Stimulated activated naive CD8-positive, alpha-beta T cell treated with anti-CD3 and anti-CD28 coated beads, Interleukin-15, amount 100 ng/mL, for 72 hours (primary cell): Measurements from ENCODE around the gene CRIM1.

Source experiments
- ATAC-seq: fragments of 150-1000 bp; cut with Tn5 transposase; 2 replicates; pipeline ENCODE4 v1.10.0; 2021; ENCODE audit warnings: mild to moderate bottlenecking, moderate library complexity
- DNase-seq, 2 donors: peaks; one replicate each; pipeline ENCODE4 v3.0.0; 2021 to 2022
- H3K27ac Mint-ChIP-seq, 2 donors: one replicate each; pipeline ENCODE4 v1.8.0; 2022; ENCODE audit warnings: mild to moderate bottlenecking in 2 of 2, mixed read lengths in 2 of 2, moderate library complexity in 2 of 2
- H3K27me3 Mint-ChIP-seq: one replicate; pipeline ENCODE4 v1.8.0; 2022; ENCODE audit warnings: mixed read lengths
- H3K4me1 Mint-ChIP-seq: one replicate; pipeline ENCODE4 v1.8.0; 2022; ENCODE audit warnings: mild to moderate bottlenecking, mixed read lengths
- H3K4me3 Mint-ChIP-seq, 2 donors: one replicate each; pipeline ENCODE4 v1.8.0; 2022; ENCODE audit warnings: mild to moderate bottlenecking in 2 of 2, mixed read lengths in 2 of 2, moderate library complexity in 1 of 2
- H3K9me3 Mint-ChIP-seq, 2 donors: one replicate each; pipeline ENCODE4 v1.8.0; 2022; ENCODE audit warnings: mixed read lengths in 2 of 2

The CRIM1 gene

DNA sequence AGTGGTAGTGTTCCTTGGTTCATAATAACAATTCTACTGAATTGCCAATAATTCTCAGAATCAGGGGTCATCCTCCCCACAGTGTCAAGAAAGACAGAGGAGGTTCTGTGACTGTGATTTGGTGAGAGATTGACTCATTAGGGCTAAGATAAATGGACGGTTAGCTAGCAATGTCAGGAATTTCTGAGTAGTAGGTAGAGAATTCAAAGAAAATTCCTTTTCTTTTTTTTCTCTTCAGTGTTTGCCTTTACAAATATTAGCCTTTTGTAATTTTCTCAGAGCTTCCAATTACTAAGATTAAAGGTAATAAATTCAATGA lies 16.8 kb upstream of the CRIM1 start:
- Mint-ChIP-seq H3K4me3 (no peak overlapping the region), H3K9me3 (no peaks in the 10 kb centered on the region), H3K27me3 (peaks cover 11% of the 10 kb centered on the region), H3K27ac (no peak overlapping the region), H3K4me1 (peaks cover 11% of the 10 kb centered on the region)
- DNase-seq, result no peak
- no peak for ATAC-seq

DNA sequence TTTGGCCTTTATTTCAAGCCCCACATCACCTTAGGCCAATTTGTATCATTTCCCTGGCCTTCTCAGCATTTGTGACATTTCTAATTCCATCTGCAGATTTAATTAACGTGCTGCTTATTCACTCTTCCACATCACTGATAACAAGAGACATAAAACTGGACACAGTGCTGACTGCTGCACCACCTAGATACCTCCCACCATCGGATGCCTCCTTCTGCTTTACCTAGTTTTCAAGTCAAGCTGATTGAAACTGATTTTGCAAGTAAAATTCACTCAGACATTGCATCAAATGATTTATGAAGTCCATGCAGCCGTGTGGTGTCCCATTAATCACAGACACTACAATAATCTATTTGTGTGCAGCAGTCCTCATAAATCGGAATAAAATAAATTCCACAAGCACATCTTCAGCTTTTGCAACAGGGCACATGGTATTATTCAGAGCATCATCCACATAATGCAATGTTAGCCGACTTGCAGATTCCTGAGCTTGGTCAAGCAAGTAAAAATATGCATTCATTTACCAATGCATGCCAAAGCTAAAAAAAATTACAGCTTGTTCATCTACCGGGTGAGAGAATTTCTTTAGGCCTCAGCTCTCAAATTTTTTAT lies 15.9 kb upstream of the CRIM1 start:
- Mint-ChIP-seq H3K4me1 (peaks cover 10% of the 10 kb centered on the region), H3K27me3 (peaks cover 11% of the 10 kb centered on the region), H3K27ac (no peak overlapping the region), H3K9me3 (no peaks in the 10 kb centered on the region), H3K4me3 (no peak overlapping the region)
- ATAC-seq, result no peak
- no peak for DNase-seq

DNA sequence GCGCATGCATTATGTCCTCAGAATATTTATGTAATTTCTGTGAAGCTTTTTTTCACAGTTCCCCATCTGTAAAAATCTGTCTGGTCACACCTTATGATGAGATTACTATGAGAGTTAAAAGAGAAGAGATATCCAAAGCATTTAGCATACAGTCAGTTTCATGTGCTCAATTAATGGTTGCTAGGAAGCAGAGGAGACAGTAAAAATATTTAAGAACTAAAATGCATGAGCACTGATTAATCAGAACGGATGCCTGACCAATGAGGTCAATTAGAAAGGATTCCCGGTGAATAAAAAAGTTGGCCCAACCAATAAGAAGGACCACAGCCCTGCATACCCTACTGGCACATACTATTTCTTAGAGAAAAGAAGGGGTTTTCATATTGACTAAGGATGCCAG lies 12.0 kb upstream of the CRIM1 start:
- ATAC-seq (no peak), DNase-seq (no peak)
- H3K4me1 Mint-ChIP-seq, result no peaks in the 10 kb centered on the region
- peaks cover 10% of the 10 kb centered on the region for H3K27me3 Mint-ChIP-seq
- H3K27ac Mint-ChIP-seq, result no peak overlapping the region
- no peaks in the 10 kb centered on the region for H3K9me3 Mint-ChIP-seq
- H3K4me3 Mint-ChIP-seq, result no peak overlapping the region

DNA sequence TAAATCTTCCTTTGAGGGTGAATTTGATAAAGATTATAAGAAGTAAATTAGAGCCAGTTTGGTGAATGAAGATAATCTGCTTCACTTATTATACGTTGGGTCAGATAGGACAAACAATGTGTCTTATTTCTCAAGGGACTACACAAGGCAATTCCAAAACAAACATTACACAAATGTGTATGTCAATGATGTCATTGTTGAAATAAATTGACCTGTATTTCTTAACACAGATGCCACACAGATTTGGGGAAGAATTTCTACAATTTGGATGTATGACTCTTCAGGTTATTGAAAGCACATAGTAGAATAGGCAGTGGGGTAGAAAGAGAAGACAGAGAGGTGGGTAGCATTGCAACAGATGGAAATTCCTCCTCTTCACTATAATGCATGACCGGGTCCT lies 6.9 kb upstream of the CRIM1 start:
- Mint-ChIP-seq H3K4me1 (peaks cover 12% of the 10 kb centered on the region), H3K27ac (no peak overlapping the region), H3K9me3 (no peaks in the 10 kb centered on the region), H3K4me3 (no peak overlapping the region), H3K27me3 (peaks cover 22% of the 10 kb centered on the region)
- ATAC-seq, result no peak
- no peak for DNase-seq

DNA sequence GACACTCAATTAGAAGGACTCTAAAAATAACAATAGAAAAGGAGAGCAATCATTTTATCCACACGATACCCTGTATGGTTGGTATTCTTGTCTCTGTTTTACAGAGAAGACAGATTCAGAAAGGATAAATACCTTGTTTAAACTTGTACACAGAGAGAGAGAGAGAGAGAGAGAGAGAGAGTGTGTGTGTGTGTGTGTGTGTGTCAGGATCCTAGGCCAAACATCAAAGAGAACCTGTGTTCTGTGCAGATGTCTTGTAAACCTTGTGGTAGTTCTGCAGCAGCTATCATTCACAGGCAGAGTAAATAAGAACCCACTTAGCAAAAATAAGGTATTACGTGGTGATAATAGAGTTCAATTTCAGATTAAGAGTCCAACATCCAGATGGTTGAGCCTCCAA lies 4.3 kb upstream of the CRIM1 start:
- H3K27ac Mint-ChIP-seq, result no peak overlapping the region
- peaks cover 30% of the 10 kb centered on the region for H3K27me3 Mint-ChIP-seq
- H3K9me3 Mint-ChIP-seq, result no peaks in the 10 kb centered on the region
- H3K4me3 Mint-ChIP-seq, result no peak overlapping the region
- H3K4me1 Mint-ChIP-seq, result peaks cover 24% of the 10 kb centered on the region
- ATAC-seq (no peak), DNase-seq (no peak)

DNA sequence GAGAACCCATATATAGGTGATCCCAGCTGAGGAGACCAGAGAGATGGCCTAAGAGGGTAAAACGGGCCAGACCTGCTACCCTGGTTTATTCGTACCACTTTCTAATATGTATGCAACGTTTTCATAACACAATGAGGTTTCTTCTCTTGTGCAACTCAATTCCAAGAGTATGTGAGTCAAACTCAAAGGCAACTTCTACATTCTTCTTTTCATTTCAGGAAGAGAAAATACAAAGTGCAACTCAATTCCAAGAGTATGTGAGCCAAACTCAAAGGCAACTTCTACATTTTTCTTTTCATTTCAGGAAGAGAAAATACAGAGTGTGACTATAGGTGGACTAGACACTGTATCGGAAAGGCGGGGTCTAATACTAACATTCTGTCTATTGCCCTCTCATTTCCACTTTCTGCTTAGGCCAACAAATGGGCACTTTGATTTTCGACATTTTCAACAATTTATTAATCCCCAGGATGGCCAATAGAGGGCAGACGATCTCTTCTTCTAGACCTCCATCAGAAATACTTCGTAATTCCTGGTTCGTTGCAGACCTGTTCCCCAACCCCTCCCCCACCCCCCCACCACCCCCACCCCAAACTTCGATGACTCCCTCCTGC lies 3.7 kb upstream of the CRIM1 start:
- Mint-ChIP-seq H3K4me1 (peaks cover 24% of the 10 kb centered on the region), H3K27ac (no peak overlapping the region), H3K4me3 (no peak overlapping the region), H3K9me3 (no peaks in the 10 kb centered on the region), H3K27me3 (peaks cover 28% of the 10 kb centered on the region)
- DNase-seq (peak in 1 of 2 donors; percentile 10), ATAC-seq (no peak)

DNA sequence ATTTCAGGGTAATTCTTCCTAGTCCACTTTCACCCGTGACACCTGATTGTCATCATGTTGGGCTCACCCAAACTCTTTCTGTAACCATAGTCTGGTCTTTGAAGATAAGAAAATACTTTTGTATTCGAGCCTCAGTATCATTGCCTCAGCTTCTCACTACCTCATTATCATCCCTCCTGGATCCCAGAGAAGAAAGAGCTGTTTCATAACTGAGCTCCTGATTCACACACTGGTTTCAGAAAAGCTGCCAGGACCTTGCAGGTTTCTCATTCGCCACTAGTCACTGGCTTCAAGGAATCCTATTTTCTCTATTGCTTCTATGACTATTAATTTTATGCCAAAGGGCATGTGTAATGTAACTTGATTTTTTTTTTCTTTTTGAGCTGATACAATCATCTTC lies 2.9 kb upstream of the CRIM1 start:
- Mint-ChIP-seq H3K4me1 (peaks cover 32% of the 10 kb centered on the region), H3K27ac (no peak overlapping the region), H3K9me3 (no peaks in the 10 kb centered on the region), H3K27me3 (peaks cover 35% of the 10 kb centered on the region), H3K4me3 (no peak overlapping the region)
- no peak for DNase-seq
- no peak for ATAC-seq

DNA sequence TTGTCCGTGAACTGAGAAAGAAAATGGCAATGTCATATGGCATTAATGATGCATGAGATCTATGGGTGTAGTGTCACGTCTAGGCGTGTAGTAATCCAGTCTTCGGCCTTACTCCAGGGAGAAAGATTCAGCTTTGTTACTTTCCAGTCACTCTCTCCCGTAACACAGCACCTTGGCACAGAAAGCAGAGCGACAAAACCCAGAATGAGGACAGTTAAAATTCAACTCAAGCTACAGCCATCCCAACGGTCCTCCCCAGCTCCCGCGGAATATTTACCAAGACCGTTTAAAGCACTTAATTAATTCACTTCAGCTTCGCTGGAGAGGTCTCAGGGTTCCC lies 797 bp upstream of the CRIM1 start:
- H3K27me3 Mint-ChIP-seq, result peaks cover 48% of the 10 kb centered on the region
- peak overlapping the region; percentile 56 to 58 for H3K4me3 Mint-ChIP-seq
- no peak overlapping the region for H3K27ac Mint-ChIP-seq
- ATAC-seq (no peak), DNase-seq (no peak)
- no peaks in the 10 kb centered on the region for H3K9me3 Mint-ChIP-seq
- peaks cover 45% of the 10 kb centered on the region for H3K4me1 Mint-ChIP-seq

DNA sequence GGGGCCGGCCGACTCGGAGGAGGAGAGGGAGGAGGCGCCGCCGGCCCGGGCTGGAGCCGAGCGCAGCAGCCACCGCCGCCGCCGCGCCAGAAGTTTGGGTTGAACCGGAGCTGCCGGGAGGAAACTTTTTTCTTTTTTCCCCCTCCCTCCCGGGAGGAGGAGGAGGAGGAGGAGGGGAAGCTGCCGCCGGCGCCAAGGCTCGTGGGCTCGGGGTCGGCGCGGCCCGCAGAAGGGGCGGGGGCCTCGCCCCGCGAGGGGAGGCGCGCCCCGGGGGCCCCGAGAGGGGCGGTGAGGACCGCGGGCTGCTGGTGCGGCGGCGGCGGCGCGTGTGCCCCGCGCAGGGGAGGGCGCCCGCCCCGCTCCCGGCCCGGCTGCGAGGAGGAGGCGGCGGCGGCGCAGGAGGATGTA lies 316 bp downstream of the CRIM1 start:
- no peak for ATAC-seq
- no peak overlapping the region for H3K27ac Mint-ChIP-seq
- H3K27me3 Mint-ChIP-seq, result peaks cover 60% of the 10 kb centered on the region
- no peaks in the 10 kb centered on the region for H3K9me3 Mint-ChIP-seq
- peak in 1 of 2 donors; percentile 53 for DNase-seq
- H3K4me3 Mint-ChIP-seq, result peak overlapping the region; percentile 93 to 94
- H3K4me1 Mint-ChIP-seq, result peaks cover 45% of the 10 kb centered on the region

DNA sequence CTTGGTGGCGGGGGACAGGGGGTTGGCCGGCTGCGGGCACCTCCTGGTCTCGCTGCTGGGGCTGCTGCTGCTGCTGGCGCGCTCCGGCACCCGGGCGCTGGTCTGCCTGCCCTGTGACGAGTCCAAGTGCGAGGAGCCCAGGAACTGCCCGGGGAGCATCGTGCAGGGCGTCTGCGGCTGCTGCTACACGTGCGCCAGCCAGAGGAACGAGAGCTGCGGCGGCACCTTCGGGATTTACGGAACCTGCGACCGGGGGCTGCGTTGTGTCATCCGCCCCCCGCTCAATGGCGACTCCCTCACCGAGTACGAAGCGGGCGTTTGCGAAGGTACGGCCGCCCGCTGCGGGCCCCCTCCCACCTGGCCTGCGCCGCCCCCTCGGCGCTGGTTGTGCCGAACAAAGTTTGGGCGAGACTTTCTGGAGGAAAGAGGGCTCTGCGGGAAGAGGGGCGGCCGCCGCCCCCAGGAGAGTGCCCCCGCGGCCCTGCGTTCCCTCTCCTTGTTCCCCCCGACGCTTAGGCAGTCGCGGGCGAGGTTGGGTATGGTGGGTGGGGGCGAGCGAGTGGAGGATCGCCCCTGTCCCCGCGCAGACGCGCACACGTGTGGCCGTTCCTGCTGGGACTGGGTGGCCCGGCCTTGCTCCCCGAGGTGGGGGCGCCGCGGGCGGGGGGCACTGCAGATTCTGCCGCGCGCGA lies 866 bp downstream of the CRIM1 start:
- no peaks in the 10 kb centered on the region for H3K9me3 Mint-ChIP-seq
- peak overlapping the region; percentile 93 to 94 for H3K4me3 Mint-ChIP-seq
- ATAC-seq, result peak; percentile 55
- H3K4me1 Mint-ChIP-seq, result peaks cover 45% of the 10 kb centered on the region
- DNase-seq, result peak in 1 of 2 donors; percentile 58
- peak overlapping the region in 1 of 2 donors; percentile 62 for H3K27ac Mint-ChIP-seq
- peaks cover 65% of the 10 kb centered on the region for H3K27me3 Mint-ChIP-seq

DNA sequence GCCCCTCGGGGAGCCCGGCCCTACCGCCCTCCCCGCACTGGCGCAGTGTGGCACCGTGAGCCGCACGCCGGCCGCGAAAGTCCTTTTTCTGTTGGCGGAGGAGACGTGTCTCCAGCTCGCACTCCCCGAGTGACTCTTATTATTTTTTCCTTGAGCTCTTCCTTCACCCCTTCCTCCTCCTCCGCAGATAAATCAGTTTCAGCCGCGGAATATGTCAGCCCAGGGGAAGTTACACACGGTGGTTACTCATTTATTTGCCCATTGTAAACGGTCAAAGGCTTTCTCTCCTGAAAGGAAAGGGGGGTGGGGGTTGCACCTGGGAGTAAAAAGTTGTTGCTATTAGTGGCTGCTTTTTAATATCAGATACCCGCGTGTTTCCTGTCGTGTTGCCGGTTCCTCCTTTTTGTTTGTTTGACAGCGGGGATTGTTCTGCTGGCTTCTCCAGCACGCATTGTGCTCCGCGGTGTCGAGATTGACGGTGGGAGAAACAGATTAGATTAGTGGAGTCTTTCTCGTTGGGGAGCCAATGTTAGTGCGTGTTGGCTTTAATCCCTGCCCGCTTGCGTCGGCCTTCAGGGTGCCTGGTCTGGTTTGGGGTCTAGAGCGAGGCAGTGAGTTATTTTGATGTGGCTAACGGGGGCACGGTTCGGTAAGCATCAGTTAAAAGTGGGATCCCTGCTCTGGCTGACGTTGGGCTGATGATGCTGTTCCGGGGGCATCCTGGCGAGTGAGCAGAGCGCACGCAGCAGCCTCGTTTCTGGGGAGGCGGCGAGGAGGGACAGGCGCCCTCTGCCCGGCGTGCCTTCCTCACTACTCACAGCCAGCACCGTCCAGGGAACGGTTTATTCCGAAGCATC lies 1.6 kb downstream of the CRIM1 start:
- ATAC-seq, result peak; percentile 55
- H3K27me3 Mint-ChIP-seq, result peaks cover 72% of the 10 kb centered on the region
- H3K27ac Mint-ChIP-seq, result peak overlapping the region; percentile 79 to 91
- H3K9me3 Mint-ChIP-seq, result no peaks in the 10 kb centered on the region
- H3K4me1 Mint-ChIP-seq, result peaks cover 45% of the 10 kb centered on the region
- peak; percentile 45 to 57 for DNase-seq
- H3K4me3 Mint-ChIP-seq, result peak overlapping the region; percentile 93 to 94

DNA sequence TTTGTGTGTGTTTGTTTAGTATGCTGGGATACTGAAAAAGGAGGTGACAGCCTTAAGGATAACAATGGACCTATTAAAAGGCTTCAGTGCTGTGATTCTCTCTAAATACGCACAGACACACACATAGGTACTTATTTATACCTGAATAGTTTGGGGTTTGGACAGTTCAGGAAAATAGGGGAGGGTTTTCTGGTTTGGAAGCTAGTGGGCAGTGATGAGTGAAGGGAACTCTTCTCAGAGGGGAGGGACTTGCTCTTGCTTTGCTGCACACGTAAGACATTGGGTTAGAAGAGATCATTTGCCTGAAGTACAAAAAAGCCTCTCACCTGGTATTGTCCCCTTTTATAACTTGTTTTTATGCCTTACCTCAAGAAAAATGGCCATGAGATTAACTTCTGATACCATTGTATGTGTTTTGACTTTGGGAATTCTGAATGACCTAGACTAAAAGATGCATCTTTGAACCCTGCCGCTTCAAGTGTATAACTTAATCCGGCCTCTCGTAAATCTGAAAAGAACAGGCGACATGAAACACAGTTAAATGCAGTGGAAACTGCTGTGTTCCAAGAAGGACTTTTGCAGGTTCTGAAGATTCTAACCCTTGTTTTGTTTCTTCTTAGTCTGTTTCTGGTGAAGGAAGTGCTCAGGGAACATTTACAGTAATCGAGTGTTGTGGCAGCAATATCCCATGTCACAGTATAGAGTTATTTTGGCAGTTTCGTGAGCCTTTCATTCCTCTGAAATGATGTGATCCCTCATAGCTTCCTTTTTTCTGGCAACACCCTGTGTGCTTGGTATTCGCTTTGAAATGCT lies 2.5 kb downstream of the CRIM1 start:
- DNase-seq (no peak), ATAC-seq (no peak)
- peak overlapping the region in 1 of 2 donors; percentile 91 for H3K27ac Mint-ChIP-seq
- H3K4me3 Mint-ChIP-seq, result peak overlapping the region; percentile 93 to 94
- H3K9me3 Mint-ChIP-seq, result no peaks in the 10 kb centered on the region
- peaks cover 38% of the 10 kb centered on the region for H3K4me1 Mint-ChIP-seq
- peaks cover 67% of the 10 kb centered on the region for H3K27me3 Mint-ChIP-seq

DNA sequence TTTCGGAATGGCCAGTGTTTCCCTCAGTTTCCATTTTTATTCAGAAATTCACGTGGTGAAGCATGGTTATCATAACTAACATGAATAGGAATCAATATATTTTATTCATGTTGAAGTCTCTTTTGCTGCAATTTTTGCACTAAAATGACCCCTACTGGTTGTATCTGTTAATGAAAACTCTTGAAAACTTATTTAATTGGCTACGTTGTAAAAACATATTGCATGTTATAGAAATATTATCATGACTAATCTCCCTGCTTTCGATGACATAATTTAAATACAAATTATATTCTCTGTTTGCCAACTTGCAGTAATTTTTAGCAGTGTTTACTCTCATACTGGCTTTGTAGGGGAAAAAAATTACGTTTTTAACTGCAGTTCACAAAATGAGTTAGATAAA lies 3.5 kb downstream of the CRIM1 start:
- Mint-ChIP-seq H3K27ac (no peak overlapping the region), H3K4me3 (peak overlapping the region in 1 of 2 donors; percentile 11), H3K27me3 (peaks cover 57% of the 10 kb centered on the region), H3K4me1 (peaks cover 30% of the 10 kb centered on the region), H3K9me3 (no peaks in the 10 kb centered on the region)
- ATAC-seq, result no peak
- DNase-seq, result no peak

DNA sequence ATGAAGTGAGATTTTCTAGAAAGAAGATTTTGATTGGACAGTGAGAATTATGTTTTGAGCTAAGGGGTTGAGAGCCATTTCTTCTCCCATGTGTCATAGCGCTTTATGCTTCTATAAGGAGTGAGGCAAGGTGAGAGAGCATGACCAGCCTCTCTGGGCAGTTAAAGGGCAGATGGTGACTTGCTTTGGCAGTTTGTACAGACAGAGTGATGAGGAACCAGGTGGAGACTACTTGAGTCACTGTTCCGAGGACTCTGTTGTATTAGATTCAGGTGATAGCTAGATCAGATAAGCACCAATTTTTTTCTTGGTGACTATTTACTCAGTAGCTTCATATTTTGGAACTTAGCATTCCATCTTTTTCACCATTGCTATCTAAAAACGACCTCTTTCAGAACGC lies 4.5 kb downstream of the CRIM1 start:
- DNase-seq, result no peak
- Mint-ChIP-seq H3K4me3 (no peak overlapping the region), H3K27ac (no peak overlapping the region), H3K9me3 (no peaks in the 10 kb centered on the region), H3K4me1 (peaks cover 21% of the 10 kb centered on the region), H3K27me3 (peaks cover 47% of the 10 kb centered on the region)
- no peak for ATAC-seq

DNA sequence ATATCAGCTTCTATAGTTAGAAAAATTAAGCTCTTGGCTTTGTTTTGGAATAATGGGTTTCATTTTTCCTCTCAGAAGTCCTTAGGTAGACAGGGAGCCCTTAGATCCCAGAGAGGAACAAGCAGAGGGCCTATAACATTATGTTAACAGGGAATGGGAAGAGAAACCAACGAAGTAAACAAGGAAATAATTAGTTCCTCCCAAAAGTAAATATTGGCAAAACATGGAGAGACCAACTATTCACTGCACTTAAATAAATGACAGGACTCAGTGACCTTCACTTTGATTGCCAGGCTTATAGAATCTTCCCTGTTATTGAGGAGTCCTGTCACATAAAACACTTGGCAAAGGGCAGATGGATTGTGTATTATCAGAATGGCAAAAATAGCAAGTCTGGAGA lies 5.3 kb downstream of the CRIM1 start:
- H3K4me3 Mint-ChIP-seq, result no peak overlapping the region
- DNase-seq (no peak), ATAC-seq (no peak)
- no peaks in the 10 kb centered on the region for H3K9me3 Mint-ChIP-seq
- peaks cover 21% of the 10 kb centered on the region for H3K4me1 Mint-ChIP-seq
- H3K27ac Mint-ChIP-seq, result peak overlapping the region in 1 of 2 donors; percentile 57
- peaks cover 44% of the 10 kb centered on the region for H3K27me3 Mint-ChIP-seq
